Right atrium auricular region (tissue), 2 donors: ENCODE data around the gene TNK1. TPM values are rescaled to one million over a fixed set of nuclear protein-coding genes. Genes with fewer than 3 reads are reported as not detected.
"Not testable (repeated sequence)": the region's sequence is repeated elsewhere in the genome, so short reads cannot be mapped to it uniquely, and the experiment has no call there.

ENCODE experiments used
- DNase-seq: peaks from one replicate; pipeline ENCODE4 v3.0.0-alpha.2; 2019; ENCODE audit warnings: low spot score
- H3K27ac ChIP-seq, 2 donors: fragments of 200-600 bp; sonication (generic); 1 replicate in 1 of 2; 2 replicates in 1 of 2; pipeline ENCODE4 v1.5.1; 2016 to 2019
- H3K27me3 ChIP-seq, 2 donors: fragments of 200-600 bp; sonication (generic); one replicate each; pipeline versions ENCODE4 v1.5.1 to v1.6.0; 2017 to 2019
- H3K36me3 ChIP-seq: fragments of 200-600 bp; sonication (generic); one replicate; pipeline ENCODE4 v1.5.1; 2016
- H3K4me1 ChIP-seq, 2 donors: fragments of 200-600 bp; sonication (generic); one replicate each; pipeline versions ENCODE4 v1.5.1 to v1.6.0; 2017 to 2019
- H3K4me3 ChIP-seq, 2 donors: fragments of 200-600 bp; sonication (generic); 1 replicate in 1 of 2; 2 replicates in 1 of 2; pipeline ENCODE4 v1.5.1; 2017 to 2019; ENCODE audit warnings: mild to moderate bottlenecking in 1 of 2, moderate library complexity in 1 of 2
- H3K9me3 ChIP-seq, 2 donors: fragments of 200-600 bp; sonication (generic); one replicate each; pipeline ENCODE4 v1.5.1; 2019
- total RNA-seq, 2 donors: library from RNA; depleted of rRNA; stranded (reverse); fragments of >200 nt; gene quantifications; one replicate each; pipeline ENCODE4 v1.1.0, GENCODE V29; 2016
- TF ChIP-seq, protein P1 (sequence below), 2 donors: fragments of 200-600 bp; sonication (generic); IDR thresholded peaks; one replicate each; pipeline ENCODE4 v1.5.1; 2019; ENCODE audit warnings: antibody characterized with exemption in 2 of 2

The TNK1 gene
- total RNA-seq, 2 donors from 2014 or later, result 4.1 to 4.8 TPM

DNA sequence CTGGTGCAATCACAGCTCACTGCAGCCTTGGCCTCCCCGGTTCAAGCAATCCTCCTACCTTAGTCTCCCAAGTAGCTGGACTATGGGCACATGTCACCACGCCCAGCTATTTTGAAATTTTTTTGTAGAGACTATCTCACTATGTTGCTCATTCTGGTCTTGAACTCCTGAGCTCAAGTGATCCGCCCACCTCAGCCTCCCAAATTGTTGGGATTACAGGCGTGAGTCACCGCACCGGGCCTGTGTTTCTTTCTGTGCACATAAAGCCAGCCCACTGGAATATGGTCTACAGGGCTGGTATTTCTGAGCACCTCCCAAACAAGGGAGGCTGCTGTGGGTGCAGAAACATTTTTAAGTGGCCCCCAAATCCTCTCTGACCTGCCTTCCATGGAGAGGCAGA is 17.6 kb upstream of the TNK1 start:
- Histone ChIP-seq H3K9me3 (no peaks in the 10 kb centered on the region), H3K4me3 (no peak overlapping the region), H3K27ac (no peak overlapping the region), H3K4me1 (no peaks in the 10 kb centered on the region), H3K36me3 (no peaks in the 10 kb centered on the region), H3K27me3 (no peaks in the 10 kb centered on the region)
- TF ChIP-seq, protein P1, sequence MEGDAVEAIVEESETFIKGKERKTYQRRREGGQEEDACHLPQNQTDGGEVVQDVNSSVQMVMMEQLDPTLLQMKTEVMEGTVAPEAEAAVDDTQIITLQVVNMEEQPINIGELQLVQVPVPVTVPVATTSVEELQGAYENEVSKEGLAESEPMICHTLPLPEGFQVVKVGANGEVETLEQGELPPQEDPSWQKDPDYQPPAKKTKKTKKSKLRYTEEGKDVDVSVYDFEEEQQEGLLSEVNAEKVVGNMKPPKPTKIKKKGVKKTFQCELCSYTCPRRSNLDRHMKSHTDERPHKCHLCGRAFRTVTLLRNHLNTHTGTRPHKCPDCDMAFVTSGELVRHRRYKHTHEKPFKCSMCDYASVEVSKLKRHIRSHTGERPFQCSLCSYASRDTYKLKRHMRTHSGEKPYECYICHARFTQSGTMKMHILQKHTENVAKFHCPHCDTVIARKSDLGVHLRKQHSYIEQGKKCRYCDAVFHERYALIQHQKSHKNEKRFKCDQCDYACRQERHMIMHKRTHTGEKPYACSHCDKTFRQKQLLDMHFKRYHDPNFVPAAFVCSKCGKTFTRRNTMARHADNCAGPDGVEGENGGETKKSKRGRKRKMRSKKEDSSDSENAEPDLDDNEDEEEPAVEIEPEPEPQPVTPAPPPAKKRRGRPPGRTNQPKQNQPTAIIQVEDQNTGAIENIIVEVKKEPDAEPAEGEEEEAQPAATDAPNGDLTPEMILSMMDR (IDR thresholded peaks at IDR 0.05), result no peak
- no peak for DNase-seq

DNA sequence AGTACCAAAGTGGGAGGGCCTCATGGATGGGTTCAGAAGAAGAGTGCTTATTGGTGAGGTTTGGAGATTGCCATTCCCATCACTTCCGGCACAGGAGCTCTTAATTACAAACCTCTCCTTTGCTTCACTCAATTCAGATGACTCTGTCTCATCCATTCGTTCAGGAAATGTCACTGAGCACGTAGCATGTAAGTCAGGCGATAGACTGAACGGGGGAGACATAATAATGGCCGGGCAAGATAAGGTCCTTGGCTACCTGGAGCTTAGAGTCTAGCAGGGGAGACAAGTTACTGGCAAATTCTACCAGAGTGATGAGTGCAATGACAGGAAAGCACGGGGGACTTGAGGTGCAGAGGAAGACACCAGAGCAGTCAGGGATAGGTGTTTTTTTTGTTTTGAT is 14.9 kb upstream of the TNK1 start:
- not testable (repeated sequence) for H3K4me1 ChIP-seq, H3K4me3 ChIP-seq

DNA sequence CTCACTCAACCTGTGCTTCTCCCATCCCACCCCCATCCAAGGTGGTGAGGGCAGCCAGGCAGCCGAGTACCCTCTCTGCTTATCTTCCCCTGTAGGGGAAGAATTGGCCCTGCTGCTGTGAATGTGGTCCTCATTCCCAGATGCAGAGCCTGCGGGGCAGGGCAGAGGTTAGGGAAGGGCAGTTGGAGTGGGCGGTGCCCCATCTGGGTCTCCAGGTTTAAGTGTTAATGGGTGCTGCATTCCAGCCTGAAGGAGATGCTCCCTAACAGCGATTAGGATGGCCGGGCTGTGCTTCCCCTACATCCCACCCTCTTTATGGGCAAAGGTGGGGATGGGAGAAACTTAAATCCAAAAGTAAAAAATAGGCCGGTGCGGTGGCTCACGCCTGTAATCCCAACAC is 13.8 kb upstream of the TNK1 start:
- Histone ChIP-seq H3K9me3 (no peaks in the 10 kb centered on the region), H3K27me3 (no peaks in the 10 kb centered on the region), H3K27ac (no peak overlapping the region), H3K4me3 (no peak overlapping the region), H3K36me3 (no peaks in the 10 kb centered on the region), H3K4me1 (no peaks in the 10 kb centered on the region)
- TF ChIP-seq, protein P1 (IDR thresholded peaks at IDR 0.05), result no peak
- DNase-seq, result no peak

More for the DNA sequence above, 14.9 kb upstream of the TNK1 start:
- not testable (repeated sequence) for H3K27ac ChIP-seq, DNase-seq, H3K36me3 ChIP-seq, H3K9me3 ChIP-seq, H3K27me3 ChIP-seq

DNA sequence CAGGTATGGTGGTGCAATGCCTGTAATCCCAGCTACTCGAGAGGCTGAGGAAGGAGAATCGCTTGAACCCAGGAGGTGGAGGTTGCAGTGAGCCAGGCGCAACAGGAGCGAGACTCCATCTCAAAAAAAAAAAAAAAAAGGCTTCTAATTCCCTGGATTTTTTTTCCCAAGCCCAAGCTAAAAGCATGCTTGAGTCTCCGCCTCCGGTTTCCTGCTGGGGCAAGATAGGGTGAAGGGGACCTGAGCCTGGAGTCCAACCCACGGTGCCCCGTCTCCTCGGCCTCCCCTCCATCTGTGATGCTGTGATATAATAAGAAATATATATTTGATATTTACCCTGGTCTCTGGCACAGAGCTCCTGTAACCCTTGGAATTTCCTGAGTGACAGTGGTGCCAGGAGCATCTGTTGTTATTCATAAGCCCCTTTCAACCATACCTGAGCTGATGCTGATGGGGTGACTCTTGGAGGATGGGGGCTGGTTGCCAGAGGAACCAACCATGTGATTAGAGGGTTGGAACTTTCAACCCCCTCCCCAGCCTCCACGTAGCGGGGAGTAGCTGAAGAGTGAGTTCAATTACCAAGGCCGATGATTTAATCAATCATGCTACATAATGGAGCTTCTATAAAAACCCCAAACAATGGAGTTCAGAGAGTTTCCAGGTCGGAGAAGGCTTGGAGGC is 12.8 kb upstream of the TNK1 start:
- no peak overlapping the region for H3K4me3 ChIP-seq
- no peaks in the 10 kb centered on the region for H3K9me3 ChIP-seq
- H3K27me3 ChIP-seq, result no peaks in the 10 kb centered on the region
- no peak overlapping the region for H3K27ac ChIP-seq
- no peaks in the 10 kb centered on the region for H3K4me1 ChIP-seq
- TF ChIP-seq, protein P1 (IDR thresholded peaks at IDR 0.05), result no peak
- DNase-seq, result no peak
- no peaks in the 10 kb centered on the region for H3K36me3 ChIP-seq

DNA sequence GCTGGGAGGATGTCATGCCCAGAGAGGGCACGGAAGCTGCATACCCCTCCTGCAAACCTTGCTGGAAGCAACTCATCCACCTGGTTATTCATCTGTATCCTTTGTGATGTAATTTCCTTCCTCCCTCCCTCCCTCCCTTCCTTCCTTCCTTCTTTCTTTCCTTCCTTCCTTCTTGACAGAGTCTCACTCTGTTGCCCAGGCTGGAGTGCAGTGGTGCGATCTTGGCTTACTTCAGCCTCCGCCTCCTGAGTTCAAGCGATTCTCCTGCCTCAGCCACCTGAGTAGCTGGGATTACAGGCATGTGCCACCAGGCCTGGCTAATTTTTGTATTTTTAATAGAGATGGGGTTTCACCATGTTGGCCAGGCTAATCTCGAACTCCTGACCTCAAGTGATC is 12.3 kb upstream of the TNK1 start:
- H3K27me3 ChIP-seq, H3K4me1 ChIP-seq, H3K9me3 ChIP-seq, DNase-seq, H3K36me3 ChIP-seq, H3K4me3 ChIP-seq, H3K27ac ChIP-seq: not testable (repeated sequence)

DNA sequence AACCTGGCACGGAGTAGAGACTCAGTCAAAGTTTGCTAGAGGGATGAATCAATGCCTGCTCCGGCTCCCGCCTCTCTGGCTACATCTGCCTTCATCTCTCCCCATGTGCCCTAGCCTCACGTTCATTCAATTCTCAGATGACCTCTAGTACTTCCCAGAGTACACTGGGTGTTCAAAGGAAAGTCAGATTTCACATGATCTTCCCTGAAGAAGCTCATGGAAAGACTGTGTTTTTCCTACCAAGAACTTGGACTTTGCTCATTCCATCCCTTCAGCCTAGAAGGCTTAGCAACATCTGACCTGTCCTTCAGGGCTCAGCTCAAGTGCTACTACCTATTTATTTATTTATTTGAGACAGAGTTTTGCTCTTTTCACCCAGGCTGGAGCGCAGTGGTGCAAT is 11.1 kb upstream of the TNK1 start:
- H3K9me3 ChIP-seq, result no peaks in the 10 kb centered on the region
- TF ChIP-seq, protein P1 (IDR thresholded peaks at IDR 0.05), result no peak
- H3K27me3 ChIP-seq, result no peaks in the 10 kb centered on the region
- DNase-seq, result no peak
- H3K27ac ChIP-seq, result no peak overlapping the region
- no peaks in the 10 kb centered on the region for H3K4me1 ChIP-seq
- H3K36me3 ChIP-seq, result no peaks in the 10 kb centered on the region
- no peak overlapping the region for H3K4me3 ChIP-seq

DNA sequence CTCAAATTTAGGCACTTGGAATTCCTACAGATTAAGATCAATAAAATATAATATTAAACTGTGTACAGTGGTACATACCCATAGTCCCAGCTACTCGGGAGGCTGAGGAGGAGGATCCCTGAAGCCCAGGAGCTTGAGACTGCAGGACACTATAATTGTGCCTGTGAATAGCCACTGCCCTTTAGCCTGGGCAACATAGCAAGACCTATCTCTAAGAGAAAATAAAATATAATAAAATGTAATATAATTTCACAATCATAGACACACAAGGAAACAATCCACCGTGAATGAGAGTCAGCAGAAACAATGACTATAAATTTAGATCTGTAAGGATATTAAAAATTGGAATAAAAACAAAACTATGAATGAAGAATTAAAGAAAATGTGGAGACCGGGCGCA is 10.0 kb upstream of the TNK1 start:
- Histone ChIP-seq H3K4me3 (no peak overlapping the region), H3K27ac (no peak overlapping the region), H3K9me3 (no peaks in the 10 kb centered on the region), H3K4me1 (no peaks in the 10 kb centered on the region), H3K27me3 (no peaks in the 10 kb centered on the region), H3K36me3 (no peaks in the 10 kb centered on the region)
- DNase-seq, result no peak
- TF ChIP-seq, protein P1 (IDR thresholded peaks at IDR 0.05), result no peak
